Adrenal gland (tissue), 12 donors: ENCODE measurements around the gene SYNE1. TPM values are rescaled to one million over a fixed set of nuclear protein-coding genes. Genes with fewer than 3 reads are reported as not detected.

Source experiments
- DNase-seq, 7 donors: peaks; one replicate each; pipeline ENCODE4 v3.0.0-alpha.2; 2019 to 2020
- H3K27ac ChIP-seq, 5 donors: fragments of 200-600 bp; sonication (generic) in 4 of 5; 1 replicate in 3 of 5; 2 replicates in 2 of 5; pipeline versions ENCODE4 v1.5.1 to v1.8.0; 2016 to 2020; ENCODE audit warnings: mild to moderate bottlenecking in 1 of 5
- H3K27me3 ChIP-seq: fragments of 200-600 bp; 2 replicates; pipeline ENCODE4 v1.8.0; 2021
- H3K36me3 ChIP-seq, 2 donors: fragments of 200-600 bp; replicated peaks in 1 of 2; 1 replicate in 1 of 2; 2 replicates in 1 of 2; pipeline versions ENCODE4 v1.5.1 to v1.8.0; 2018 to 2022
- H3K4me1 ChIP-seq, 2 donors: fragments of 200-600 bp; replicated peaks in 1 of 2; 1 replicate in 1 of 2; 2 replicates in 1 of 2; pipeline versions ENCODE4 v1.5.1 to v1.8.0; 2018 to 2021
- H3K4me3 ChIP-seq, 4 donors: fragments of 200-600 bp; sonication (generic) in 3 of 4; one replicate each; pipeline ENCODE4 v1.5.1; 2016 to 2018
- H3K9me3 ChIP-seq, 3 donors: fragments of 200-600 bp; sonication (generic) in 1 of 3; replicated peaks in 1 of 3; 1 replicate in 2 of 3; 2 replicates in 1 of 3; pipeline versions ENCODE4 v1.5.1 to v1.8.0; 2016 to 2021
- POLR2A ChIP-seq, 2 donors: fragments of 450-650 bp; IDR thresholded peaks; one replicate each; pipeline ENCODE4 v1.6.1; 2017; ENCODE audit warnings: antibody characterized with exemption in 2 of 2, mild to moderate bottlenecking in 2 of 2, moderate library complexity in 1 of 2
- WGBS, 4 donors: extraction: QIAGEN DNeasy Blood & Tissue Kit in 2 of 4; methylation state at CpG; one replicate each; pipeline versions ENCODE4 v1.1.5 to v1.1.7; 2013 to 2017; 5-methylcytosine and 5-hydroxymethylcytosine counted together
- intact Hi-C, 2 donors: fragments of 100-400 bp; cut with DNase I; formaldehyde crosslinking; loops; one replicate each; pipeline versions ENCODE4 v1.14.1 to v1.15.0; 2022 to 2023
- polyA plus RNA-seq, 3 donors: library from polyadenylated mRNA; stranded (reverse); fragments of 200-250 nt in 2 of 3; fragments of 350-450 nt in 1 of 3; fragmentation: Illumina TruSeq in 1 of 3; extraction: RNeasy Lipid Tissue Mini Kit (QIAGEN cat#74804) in 1 of 3; gene quantifications; one replicate each; pipeline ENCODE4 v1.2.3, GENCODE V29; 2013 to 2014
- total RNA-seq, 9 donors: library from RNA; depleted of rRNA in 4 of 9; stranded (reverse); fragments of >200 nt in 4 of 9; fragments of 120-200 nt in 1 of 9; fragmentation: NEBNext Ultra II Directional in 1 of 9; extraction: Animal tissue kit (Norgen Biotek cat#: 25700) in 1 of 9; gene quantifications; one replicate each; pipeline versions ENCODE4 v1.1.0 to v1.2.4, GENCODE V29; 2013 to 2023
- TF ChIP-seq, protein P1 (sequence below), 6 experiments: fragments of 450-650 bp in 4 of 6; fragments of 200-600 bp in 2 of 6; sonication (generic) in 1 of 6; IDR thresholded peaks; 1 replicate in 5 of 6; 2 replicates in 1 of 6; pipeline versions ENCODE4 v1.5.1 to v1.8.0; 2016 to 2021; ENCODE audit warnings: antibody characterized with exemption in 6 of 6, mild to moderate bottlenecking in 2 of 6, moderate library complexity in 1 of 6
- donor health status: healthy with polysubstance abuse.
- donor health status: Bipolar disorder and iron deficiency.
- donor health status: DM: yes; HTN: yes; CAD: no.
- donor health status: DM: no; HTN: no; CAD: no.
- donor health status: DM: no; HTN: no; CAD: no.
- donor health status: DM: yes; HTN: yes; CAD: no.

Gene SYNE1
- total and polyA plus RNA-seq, 12 donors = 29.0 to 170 (median 93.1) TPM

DNA sequence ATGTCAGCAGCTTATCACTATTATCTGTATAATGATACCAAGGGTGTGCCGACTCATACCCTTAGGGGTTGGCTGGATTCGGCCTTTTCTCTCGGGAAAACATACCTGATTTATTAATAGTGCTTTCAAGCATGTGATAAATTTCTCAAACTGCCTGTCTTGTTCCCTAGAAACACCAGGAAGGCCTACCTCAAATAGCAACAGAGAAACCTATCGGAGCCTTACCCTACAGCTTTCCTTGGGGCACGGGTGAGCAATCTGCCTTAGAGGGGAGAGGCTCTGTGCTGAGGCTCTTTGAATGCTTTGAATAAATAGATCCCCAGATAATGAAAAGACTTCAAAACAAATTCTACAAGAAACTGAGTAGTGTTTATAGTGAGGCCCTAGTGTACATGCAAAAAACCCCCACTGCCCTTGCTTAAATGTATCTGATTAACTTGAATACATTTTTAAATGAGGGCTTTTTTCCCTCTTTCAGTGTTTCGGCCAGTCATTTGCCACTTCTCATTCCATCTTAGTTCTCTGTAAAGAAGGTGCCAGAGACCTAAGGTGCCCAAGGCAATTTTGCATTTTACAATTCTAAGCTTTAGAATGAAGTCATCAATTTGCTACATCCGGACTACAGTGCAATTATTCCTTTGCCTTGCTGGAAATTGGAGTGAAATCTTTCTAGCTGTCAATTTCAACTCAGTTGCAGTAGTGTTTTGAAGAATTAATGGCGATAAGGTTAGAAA lies 509.6 kb downstream of the SYNE1 start:
- DNase-seq = no peak
- Histone ChIP-seq H3K4me3 (no peak overlapping the region), H3K27me3 (no peaks in the 10 kb centered on the region), H3K4me1 (no peaks in the 10 kb centered on the region), H3K27ac (no peak overlapping the region), H3K36me3 (peaks cover 0 to 19% of the 10 kb centered on the region in 2 donors), H3K9me3 (no peaks in the 10 kb centered on the region)
- TF ChIP-seq POLR2A (IDR thresholded peaks at IDR 0.05) = no peak
- TF ChIP-seq, protein P1, sequence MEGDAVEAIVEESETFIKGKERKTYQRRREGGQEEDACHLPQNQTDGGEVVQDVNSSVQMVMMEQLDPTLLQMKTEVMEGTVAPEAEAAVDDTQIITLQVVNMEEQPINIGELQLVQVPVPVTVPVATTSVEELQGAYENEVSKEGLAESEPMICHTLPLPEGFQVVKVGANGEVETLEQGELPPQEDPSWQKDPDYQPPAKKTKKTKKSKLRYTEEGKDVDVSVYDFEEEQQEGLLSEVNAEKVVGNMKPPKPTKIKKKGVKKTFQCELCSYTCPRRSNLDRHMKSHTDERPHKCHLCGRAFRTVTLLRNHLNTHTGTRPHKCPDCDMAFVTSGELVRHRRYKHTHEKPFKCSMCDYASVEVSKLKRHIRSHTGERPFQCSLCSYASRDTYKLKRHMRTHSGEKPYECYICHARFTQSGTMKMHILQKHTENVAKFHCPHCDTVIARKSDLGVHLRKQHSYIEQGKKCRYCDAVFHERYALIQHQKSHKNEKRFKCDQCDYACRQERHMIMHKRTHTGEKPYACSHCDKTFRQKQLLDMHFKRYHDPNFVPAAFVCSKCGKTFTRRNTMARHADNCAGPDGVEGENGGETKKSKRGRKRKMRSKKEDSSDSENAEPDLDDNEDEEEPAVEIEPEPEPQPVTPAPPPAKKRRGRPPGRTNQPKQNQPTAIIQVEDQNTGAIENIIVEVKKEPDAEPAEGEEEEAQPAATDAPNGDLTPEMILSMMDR (IDR thresholded peaks at IDR 0.05) = no peak
- intact Hi-C loops = loop anchor here (5.0 to 10.0 kb wide), 3 partner anchors 365 to 435 kb away; no protein-coding TSS in a partner anchor
- WGBS, 4 donors = 79 to 90% (median 85%) methylated on average over 7 to 8 of the region's 8 CpGs

- 48 to 54% (median 52%) methylated on average over 3 of the region's 3 CpGs for WGBS, 4 donors
- intact Hi-C loops = loop anchor here (5.0 to 10.0 kb wide), 4 partner anchors 357 to 432 kb away; no protein-coding TSS in a partner anchor
- TF ChIP-seq, protein P1 (IDR thresholded peaks at IDR 0.05) = peak; percentile 79 to 92 (median 87)
- TF ChIP-seq POLR2A (IDR thresholded peaks at IDR 0.05) = no peak
Measured at GRCh38 chr6:152124429-152125074, 512.6 kb downstream of the SYNE1 start.

GRCh38 chr6:152123076-152123475 lies 514.1 kb downstream of the SYNE1 start:
- H3K36me3 ChIP-seq = peaks cover 0 to 25% of the 10 kb centered on the region in 2 donors
- no peak overlapping the region for H3K4me3 ChIP-seq
- no peak overlapping the region for H3K27ac ChIP-seq
- TF ChIP-seq POLR2A (IDR thresholded peaks at IDR 0.05) = no peak
- TF ChIP-seq, protein P1 (IDR thresholded peaks at IDR 0.05) = no peak
- peaks cover 0 to 9% of the 10 kb centered on the region in 2 donors for H3K4me1 ChIP-seq
- intact Hi-C loops = loop anchor here (5.0 to 10.0 kb wide), 2 partner anchors 356 to 428 kb away; no protein-coding TSS in a partner anchor
- 95 to 96% (median 95%) methylated on average over 3 of the region's 3 CpGs for WGBS, 4 donors
- H3K27me3 ChIP-seq = no peaks in the 10 kb centered on the region
- DNase-seq = no peak
- no peaks in the 10 kb centered on the region for H3K9me3 ChIP-seq

More at GRCh38 chr6:152124429-152125074, 512.6 kb downstream of the SYNE1 start:
- Histone ChIP-seq H3K9me3 (no peaks in the 10 kb centered on the region), H3K27ac (no peak overlapping the region), H3K27me3 (no peaks in the 10 kb centered on the region), H3K4me1 (peaks cover 0 to 9% of the 10 kb centered on the region in 2 donors), H3K36me3 (peaks cover 0 to 30% of the 10 kb centered on the region in 2 donors), H3K4me3 (no peak overlapping the region)
- DNase-seq = no peak

DNA sequence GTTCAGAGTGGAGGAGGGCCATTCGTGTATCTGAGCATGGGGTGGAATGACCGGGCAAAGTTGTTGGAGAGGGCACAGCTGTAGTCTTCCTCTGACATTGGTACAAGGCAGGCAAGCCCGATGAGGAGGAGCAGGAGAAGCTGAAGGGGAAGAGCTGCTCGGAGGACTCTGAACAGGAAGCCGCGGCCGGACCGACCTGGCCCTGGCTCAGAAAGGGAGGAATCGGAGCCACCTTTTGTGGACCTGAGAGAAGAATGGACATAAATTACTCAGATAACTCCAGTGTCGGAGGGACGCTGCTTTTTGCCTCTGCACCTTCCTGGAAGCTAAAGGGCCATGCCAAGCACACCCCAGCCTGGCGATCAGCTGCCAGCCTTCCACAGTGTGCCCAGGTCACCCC lies 514.7 kb downstream of the SYNE1 start:
- Histone ChIP-seq H3K4me3 (no peak overlapping the region), H3K36me3 (peaks cover 0 to 25% of the 10 kb centered on the region in 2 donors), H3K27me3 (no peaks in the 10 kb centered on the region), H3K27ac (peak overlapping the region in 1 of 5 donors; percentile 6), H3K4me1 (peaks cover 0 to 12% of the 10 kb centered on the region in 2 donors), H3K9me3 (no peaks in the 10 kb centered on the region)
- no peak for DNase-seq
- TF ChIP-seq, protein P1 (IDR thresholded peaks at IDR 0.05) = no peak
- no peak for TF ChIP-seq POLR2A (IDR thresholded peaks at IDR 0.05)
- intact Hi-C loops = loop anchor here (5.0 to 10.0 kb wide), 2 partner anchors 355 to 428 kb away; no protein-coding TSS in a partner anchor
- WGBS, 4 donors = 91 to 97% (median 95%) methylated on average over 12 of the region's 12 CpGs
